ENCODE measurements around the gene TARS3. TPM values are rescaled to one million over a fixed set of nuclear protein-coding genes. Genes with fewer than 3 reads are reported as not detected.

The TARS3 gene
- total and polyA plus RNA-seq, 4 donors: 3.4 to 29.0 (median 6.0) TPM

- H3K9me3 ChIP-seq (ENCODE audit: control insufficient read depth in 4 of 4, insufficient read depth in 3 of 4, low read length in 3 of 4): no peaks in the 10 kb centered on the region
- ATAC-seq (ENCODE audit: insufficient read depth, low FRiP score) (no peak), DNase-seq (no peak)
- WGBS, 2 donors: 94 to 96% methylated on average over 7 of the region's 7 CpGs
- H3K4me1 ChIP-seq (ENCODE audit: control insufficient read depth in 5 of 5, insufficient read depth in 5 of 5, low read length in 5 of 5): no peaks in the 10 kb centered on the region
- H3K27ac ChIP-seq (ENCODE audit: low read depth in 1 of 2, low read length in 1 of 2): no peak overlapping the region
- no peak for TF ChIP-seq CTCF (IDR thresholded peaks at IDR 0.05; ENCODE audit: control extremely low read depth, extremely low read depth)
- peaks cover 15 to 45% (median 32%) of the 10 kb centered on the region in 4 donors for H3K36me3 ChIP-seq (ENCODE audit: control insufficient read depth in 4 of 4, insufficient read depth in 4 of 4, low read length in 4 of 4)
- no peaks in the 10 kb centered on the region for H3K27me3 ChIP-seq (ENCODE audit: control insufficient read depth in 3 of 3, insufficient read depth in 3 of 3, low read length in 2 of 3)
- H3K4me3 ChIP-seq: no peak overlapping the region
- no peak overlapping the region for H3K9ac ChIP-seq (ENCODE audit: insufficient read depth in 1 of 2, low read length in 2 of 2)
These were observed 26.8 kb downstream of the TARS3 start for GRCh38 chr15:101697488-101697887.

GRCh38 chr15:101696829-101697228 lies 27.4 kb downstream of the TARS3 start:
- DNase-seq: no peak
- H3K36me3 ChIP-seq (ENCODE audit: control insufficient read depth in 4 of 4, insufficient read depth in 4 of 4, low read length in 4 of 4): peaks cover 15 to 43% (median 32%) of the 10 kb centered on the region in 4 donors
- H3K9me3 ChIP-seq (ENCODE audit: control insufficient read depth in 4 of 4, insufficient read depth in 3 of 4, low read length in 3 of 4): no peaks in the 10 kb centered on the region
- H3K27me3 ChIP-seq (ENCODE audit: control insufficient read depth in 3 of 3, insufficient read depth in 3 of 3, low read length in 2 of 3): no peaks in the 10 kb centered on the region
- no peak for ATAC-seq (ENCODE audit: insufficient read depth, low FRiP score)
- H3K27ac ChIP-seq (ENCODE audit: low read depth in 1 of 2, low read length in 1 of 2): no peak overlapping the region
- 97 to 100% methylated on average over 1 of the region's 1 CpG for WGBS, 2 donors
- no peak for TF ChIP-seq CTCF (IDR thresholded peaks at IDR 0.05; ENCODE audit: control extremely low read depth, extremely low read depth)
- H3K4me3 ChIP-seq: no peak overlapping the region
- no peak overlapping the region for H3K9ac ChIP-seq (ENCODE audit: insufficient read depth in 1 of 2, low read length in 2 of 2)
- H3K4me1 ChIP-seq (ENCODE audit: control insufficient read depth in 5 of 5, insufficient read depth in 5 of 5, low read length in 5 of 5): no peaks in the 10 kb centered on the region

- 97 to 98% methylated on average over 2 of the region's 2 CpGs for WGBS, 2 donors
- TF ChIP-seq CTCF (IDR thresholded peaks at IDR 0.05; ENCODE audit: control extremely low read depth, extremely low read depth): no peak
- no peak for ATAC-seq (ENCODE audit: insufficient read depth, low FRiP score)
- no peak for DNase-seq
- Histone ChIP-seq H3K4me3 (no peak overlapping the region), H3K36me3 (ENCODE audit: control insufficient read depth in 4 of 4, insufficient read depth in 4 of 4, low read length in 4 of 4) (peaks cover 8 to 36% (median 22%) of the 10 kb centered on the region in 4 donors), H3K9me3 (ENCODE audit: control insufficient read depth in 4 of 4, insufficient read depth in 3 of 4, low read length in 3 of 4) (no peaks in the 10 kb centered on the region), H3K27me3 (ENCODE audit: control insufficient read depth in 3 of 3, insufficient read depth in 3 of 3, low read length in 2 of 3) (no peaks in the 10 kb centered on the region), H3K27ac (ENCODE audit: low read depth in 1 of 2, low read length in 1 of 2) (no peak overlapping the region), H3K9ac (ENCODE audit: insufficient read depth in 1 of 2, low read length in 2 of 2) (no peak overlapping the region), H3K4me1 (ENCODE audit: control insufficient read depth in 5 of 5, insufficient read depth in 5 of 5, low read length in 5 of 5) (peaks cover 0 to 2% (median 0%) of the 10 kb centered on the region in 5 donors)
These were observed 30.0 kb downstream of the TARS3 start for GRCh38 chr15:101694261-101694660.
